CD14-positive monocyte (primary cell): Measurements from ENCODE around the gene B3GNT9. TPM values are rescaled to one million over a fixed set of nuclear protein-coding genes. Genes with fewer than 3 reads are reported as not detected.

Experiments used
- DNase-seq, 3 donors: peaks; one replicate each; pipeline ENCODE4 v3.0.0-alpha.2; 2011 to 2022
- H2AFZ ChIP-seq: 2 replicates; pipeline ENCODE4 v1.6.0; 2012; ENCODE audit warnings: mild to moderate bottlenecking, low read depth, low read length, inconsistent platforms; ENCODE audit not compliant: insufficient read depth, poor library complexity, severe bottlenecking
- H3K27ac ChIP-seq, 2 donors: 1 replicate in 1 of 2; 2 replicates in 1 of 2; pipeline ENCODE4 v1.5.1; 2012 to 2013; ENCODE audit warnings: low read length in 2 of 2, control low read depth in 1 of 2, inconsistent platforms in 1 of 2, low read depth in 1 of 2, mild to moderate bottlenecking in 1 of 2
- H3K27me3 ChIP-seq, 2 donors: one replicate each; pipeline versions ENCODE4 v1.6.0 to v1.6.1; 2011 to 2013; ENCODE audit warnings: low read length in 2 of 2; ENCODE audit not compliant: control insufficient read depth in 2 of 2, insufficient read depth in 2 of 2
- H3K36me3 ChIP-seq, 2 donors: replicated peaks in 1 of 2; 1 replicate in 1 of 2; 2 replicates in 1 of 2; pipeline versions ENCODE4 v1.5.1 to v1.6.1; 2012 to 2013; ENCODE audit warnings: low read length in 2 of 2, control low read depth in 1 of 2, inconsistent platforms in 1 of 2, mild to moderate bottlenecking in 1 of 2; ENCODE audit not compliant: insufficient read depth in 2 of 2, control insufficient read depth in 1 of 2
- H3K4me1 ChIP-seq, 2 donors: 1 replicate in 1 of 2; 2 replicates in 1 of 2; pipeline versions ENCODE4 v1.5.1 to v1.6.1; 2012 to 2013; ENCODE audit warnings: low read length in 2 of 2, control low read depth in 1 of 2, inconsistent platforms in 1 of 2, mild to moderate bottlenecking in 1 of 2, moderate library complexity in 1 of 2; ENCODE audit not compliant: insufficient read depth in 2 of 2, control insufficient read depth in 1 of 2
- H3K4me2 ChIP-seq: replicated peaks from 2 replicates; pipeline ENCODE3; 2012; ENCODE audit warnings: low read length, moderate library complexity, mild to moderate bottlenecking; ENCODE audit not compliant: poor library complexity, severe bottlenecking; ENCODE audit errors: extremely low read depth
- H3K4me3 ChIP-seq, 3 experiments: fragments of 200-600 bp in 1 of 3; sonication (generic) in 1 of 3; replicated peaks in 1 of 3; 1 replicate in 2 of 3; 2 replicates in 1 of 3; pipeline ENCODE4 v1.5.1; 2011 to 2013; ENCODE audit warnings: low read length in 3 of 3, mild to moderate bottlenecking in 3 of 3, control low read depth in 2 of 3, low read depth in 2 of 3, inconsistent platforms in 1 of 3, moderate library complexity in 1 of 3
- H3K79me2 ChIP-seq: 2 replicates; pipeline ENCODE4 v1.6.0; 2012; ENCODE audit warnings: mild to moderate bottlenecking, control low read depth, inconsistent platforms, low read length, moderate library complexity; ENCODE audit not compliant: insufficient read depth
- H3K9ac ChIP-seq: 2 replicates; pipeline ENCODE4 v1.6.0; 2017; ENCODE audit warnings: low read length, mild to moderate bottlenecking; ENCODE audit not compliant: insufficient read depth, poor library complexity, severe bottlenecking
- H3K9me3 ChIP-seq, 2 donors: replicated peaks in 1 of 2; 1 replicate in 1 of 2; 2 replicates in 1 of 2; pipeline versions ENCODE4 v1.5.1 to v1.6.1; 2012 to 2013; ENCODE audit warnings: low read length in 2 of 2, control low read depth in 1 of 2; ENCODE audit not compliant: control insufficient read depth in 1 of 2, insufficient read depth in 1 of 2
- H4K20me1 ChIP-seq: 2 replicates; pipeline ENCODE4 v1.6.0; 2012; ENCODE audit warnings: mild to moderate bottlenecking, low read length, control low read depth, moderate library complexity; ENCODE audit not compliant: insufficient read depth
- H3K27ac Mint-ChIP-seq, 7 donors: one replicate each; pipeline ENCODE4 v1.8.0; 2020; ENCODE audit warnings: mild to moderate bottlenecking in 7 of 7, mixed read lengths in 7 of 7, moderate library complexity in 6 of 7, inconsistent platforms in 2 of 7
- H3K27me3 Mint-ChIP-seq, 3 donors: one replicate each; pipeline ENCODE4 v1.8.0; 2021 to 2022; ENCODE audit warnings: low read depth in 3 of 3, mild to moderate bottlenecking in 3 of 3, mixed read lengths in 3 of 3, moderate library complexity in 3 of 3, inconsistent platforms in 1 of 3
- H3K36me3 Mint-ChIP-seq, 2 donors: one replicate each; pipeline ENCODE4 v1.8.0; 2020; ENCODE audit warnings: mixed read lengths in 2 of 2, inconsistent platforms in 1 of 2, mild to moderate bottlenecking in 1 of 2
- H3K4me1 Mint-ChIP-seq: one replicate; pipeline ENCODE4 v1.8.0; 2020; ENCODE audit warnings: mild to moderate bottlenecking, mixed read lengths
- H3K4me3 Mint-ChIP-seq, 2 donors: one replicate each; pipeline ENCODE4 v1.8.0; 2020; ENCODE audit warnings: mild to moderate bottlenecking in 2 of 2, mixed read lengths in 2 of 2, moderate library complexity in 1 of 2
- H3K9me3 Mint-ChIP-seq, 7 donors: one replicate each; pipeline ENCODE4 v1.8.0; 2020 to 2022; ENCODE audit warnings: mixed read lengths in 7 of 7, mild to moderate bottlenecking in 6 of 7, moderate library complexity in 6 of 7, inconsistent platforms in 2 of 7
- CTCF ChIP-seq: fragments of 200-600 bp; IDR thresholded peaks from one replicate; pipeline ENCODE4 v1.8.0; 2022; ENCODE audit warnings: antibody characterized with exemption, mild to moderate bottlenecking
- WGBS: methylation state at CpG from one replicate; pipeline ENCODE4 v1.1.5; 2013; ENCODE audit warnings: missing lambda C conversion rate; ENCODE audit not compliant: insufficient coverage; 5-methylcytosine and 5-hydroxymethylcytosine counted together
- intact Hi-C, 2 donors: fragments of 100-400 bp; cut with micrococcal nuclease; formaldehyde crosslinking; loops; one replicate each; pipeline versions ENCODE4 v1.15.0 to v1.15.1; 2023
- polyA plus RNA-seq, 3 donors: library from polyadenylated mRNA; depleted of rRNA in 1 of 3; unstranded in 2 of 3; stranded (reverse) in 1 of 3; fragments of 300-500 nt in 2 of 3; fragments of >200 nt in 1 of 3; fragmentation: Illumina TruSeq in 2 of 3; gene quantifications; 1 replicate in 2 of 3; 2 replicates in 1 of 3; pipeline ENCODE4 v1.2.3, GENCODE V29; 2012 to 2021

The B3GNT9 gene
- polyA plus RNA-seq, 3 donors: 0.10 to 0.67 (median 0.20) TPM

- no peak overlapping the region for H3K4me3 Mint-ChIP-seq
- H3K36me3 ChIP-seq: no peaks in the 10 kb centered on the region
- no peak for TF ChIP-seq CTCF
- WGBS: 88% methylated on average over 4 of the region's 4 CpGs
- no peak overlapping the region for H3K4me3 ChIP-seq
- no peak overlapping the region for H2AFZ ChIP-seq
- H3K27ac Mint-ChIP-seq: no peak overlapping the region
- no peak overlapping the region for H3K27ac ChIP-seq
- peaks cover 14% of the 10 kb centered on the region for H3K79me2 ChIP-seq
- H3K9ac ChIP-seq: no peak overlapping the region
- H3K27me3 Mint-ChIP-seq: peaks cover 7 to 29% (median 18%) of the 10 kb centered on the region in 3 donors
- peaks cover 34 to 38% of the 10 kb centered on the region in 2 donors for H3K4me1 ChIP-seq
- no peak overlapping the region for H3K4me2 ChIP-seq
- H3K9me3 ChIP-seq: no peaks in the 10 kb centered on the region
- no peak for DNase-seq
- H3K36me3 Mint-ChIP-seq: peaks cover 2 to 4% of the 10 kb centered on the region in 2 donors
- H3K27me3 ChIP-seq: peaks cover 0 to 8% of the 10 kb centered on the region in 2 donors
- H3K4me1 Mint-ChIP-seq: peaks cover 30% of the 10 kb centered on the region
- H4K20me1 ChIP-seq: peaks cover 12% of the 10 kb centered on the region
- intact Hi-C loops: no loop called here
- H3K9me3 Mint-ChIP-seq: peaks cover 0 to 5% (median 2%) of the 10 kb centered on the region in 7 donors
Measured at GRCh38 chr16:67188323-67188722, 37.5 kb upstream of the B3GNT9 start.

- H3K4me3 Mint-ChIP-seq: no peak overlapping the region
- H3K36me3 Mint-ChIP-seq: peaks cover 2% of the 10 kb centered on the region in 2 donors
- no peak overlapping the region for H3K27ac ChIP-seq
- H3K9me3 ChIP-seq: no peaks in the 10 kb centered on the region
- H4K20me1 ChIP-seq: peaks cover 2% of the 10 kb centered on the region
- no peak for DNase-seq
- 94% methylated on average over 26 of the region's 26 CpGs for WGBS
- no peak overlapping the region for H3K9ac ChIP-seq
- peaks cover 0 to 8% of the 10 kb centered on the region in 2 donors for H3K27me3 ChIP-seq
- H3K27me3 Mint-ChIP-seq: peaks cover 7 to 29% (median 18%) of the 10 kb centered on the region in 3 donors
- H3K79me2 ChIP-seq: peaks cover 9% of the 10 kb centered on the region
- H3K4me1 ChIP-seq: peaks cover 34 to 38% of the 10 kb centered on the region in 2 donors
- no peak overlapping the region for H3K4me3 ChIP-seq
- H3K4me1 Mint-ChIP-seq: peaks cover 21% of the 10 kb centered on the region
- no peak for TF ChIP-seq CTCF
- H3K27ac Mint-ChIP-seq: no peak overlapping the region
- peaks cover 0 to 5% (median 2%) of the 10 kb centered on the region in 7 donors for H3K9me3 Mint-ChIP-seq
- H2AFZ ChIP-seq: no peak overlapping the region
- intact Hi-C loops: no loop called here
- H3K36me3 ChIP-seq: no peaks in the 10 kb centered on the region
- no peak overlapping the region for H3K4me2 ChIP-seq
Measured at GRCh38 chr16:67187175-67187890, 36.5 kb upstream of the B3GNT9 start.
